Common myeloid progenitor, CD34-positive (primary cell): ENCODE measurements around the gene PAX3.

Experiments used
- CTCF ChIA-PET: fragments of 350-600 bp; sonication (Branson Sonifier 250); formaldehyde crosslinking; loops from one replicate; lab custom pipeline; 2021; ENCODE audit warnings: antibody characterized with exemption; lab: Charles Lee
- POLR2A ChIA-PET: fragments of 350-600 bp; sonication (Branson Sonifier 250); formaldehyde crosslinking; loops from one replicate; lab custom pipeline; 2021; ENCODE audit warnings: antibody characterized with exemption; lab: Charles Lee
- DNase-seq, 3 donors: peaks; one replicate each; pipeline versions ENCODE4 v3.0.0 to v3.0.0-alpha.2; 2013
- H3K27ac ChIP-seq, 2 experiments: 1 replicate in 1 of 2; 2 replicates in 1 of 2; pipeline ENCODE4 v1.7.0; 2013; ENCODE audit warnings: inconsistent platforms in 2 of 2, low read length in 2 of 2, mild to moderate bottlenecking in 2 of 2, low read depth in 1 of 2, moderate library complexity in 1 of 2; ENCODE audit not compliant: severe bottlenecking in 2 of 2, insufficient read depth in 1 of 2, poor library complexity in 1 of 2
- H3K27me3 ChIP-seq, 5 experiments: replicated peaks in 2 of 5; 1 replicate in 3 of 5; 2 replicates in 2 of 5; pipeline versions ENCODE4 v1.6.1 to v1.7.0; 2013; ENCODE audit warnings: low read length in 4 of 5, mild to moderate bottlenecking in 2 of 5, moderate library complexity in 2 of 5, inconsistent platforms in 1 of 5; ENCODE audit not compliant: insufficient read depth in 5 of 5, control insufficient read depth in 4 of 5
- H3K36me3 ChIP-seq, 4 experiments: 1 replicate in 2 of 4; 2 replicates in 2 of 4; pipeline versions ENCODE4 v1.6.1 to v1.7.0; 2013; ENCODE audit warnings: low read length in 3 of 4, control low read depth in 1 of 4, mild to moderate bottlenecking in 1 of 4; ENCODE audit not compliant: control insufficient read depth in 4 of 4, insufficient read depth in 4 of 4
- H3K4me1 ChIP-seq, 4 experiments: 1 replicate in 3 of 4; 2 replicates in 1 of 4; pipeline versions ENCODE4 v1.6.1 to v1.7.1; 2013; ENCODE audit warnings: low read length in 3 of 4, mild to moderate bottlenecking in 3 of 4, control low read depth in 1 of 4, inconsistent platforms in 1 of 4, moderate library complexity in 1 of 4; ENCODE audit not compliant: control insufficient read depth in 4 of 4, insufficient read depth in 4 of 4; ENCODE audit errors: control extremely low read depth in 1 of 4
- H3K4me3 ChIP-seq, 7 experiments: 1 replicate in 4 of 7; 2 replicates in 3 of 7; pipeline versions ENCODE4 v1.5.1 to v1.7.0; 2013; ENCODE audit warnings: mild to moderate bottlenecking in 7 of 7, low read length in 6 of 7, moderate library complexity in 6 of 7, inconsistent platforms in 2 of 7, low read depth in 2 of 7, control low read depth in 1 of 7; ENCODE audit not compliant: insufficient read depth in 4 of 7, control insufficient read depth in 1 of 7; ENCODE audit errors: extremely low read depth in 1 of 7
- H3K9me3 ChIP-seq, 5 experiments: 1 replicate in 4 of 5; 2 replicates in 1 of 5; pipeline versions ENCODE4 v1.6.1 to v1.7.1; 2013; ENCODE audit warnings: low read length in 4 of 5, mild to moderate bottlenecking in 2 of 5, inconsistent platforms in 1 of 5, low read depth in 1 of 5, moderate library complexity in 1 of 5; ENCODE audit not compliant: control insufficient read depth in 4 of 5, insufficient read depth in 2 of 5; ENCODE audit errors: control extremely low read depth in 1 of 5
- WGBS: methylation state at CpG from one replicate; pipeline ENCODE4 v1.1.5; 2013; ENCODE audit not compliant: insufficient coverage; 5-methylcytosine and 5-hydroxymethylcytosine counted together

PAX3 gene

DNA sequence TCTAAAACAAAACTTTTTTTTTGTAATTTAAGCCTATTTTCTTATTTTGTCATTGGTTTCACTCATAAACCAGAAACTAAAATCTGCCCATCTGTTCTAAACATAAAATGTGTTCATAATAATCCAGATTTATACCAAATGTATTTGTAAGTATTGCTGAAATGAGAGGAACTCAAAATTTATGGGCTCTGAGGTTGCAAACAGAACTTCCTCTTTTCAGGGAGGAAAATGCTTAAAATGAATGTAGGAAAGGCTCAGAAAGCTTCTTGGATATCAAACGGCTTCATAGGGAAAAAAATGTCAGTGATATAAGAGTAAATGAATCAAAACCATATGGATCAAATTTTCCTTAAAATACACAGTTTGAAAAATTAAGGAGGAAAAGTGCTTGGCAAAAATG, 83.9 kb downstream of the PAX3 start:
- Histone ChIP-seq H3K27me3 (no peaks in the 10 kb centered on the region), H3K9me3 (no peaks in the 10 kb centered on the region), H3K36me3 (no peaks in the 10 kb centered on the region), H3K4me3 (no peak overlapping the region), H3K4me1 (no peaks in the 10 kb centered on the region), H3K27ac (no peak overlapping the region)
- peak in 2 of 3 donors; percentile 14 to 25 for DNase-seq
- ChIA-PET POLR2A (no interaction called here), CTCF (no interaction called here)
- no CpG with 5 or more reads among the region's 1 CpG for WGBS

DNA sequence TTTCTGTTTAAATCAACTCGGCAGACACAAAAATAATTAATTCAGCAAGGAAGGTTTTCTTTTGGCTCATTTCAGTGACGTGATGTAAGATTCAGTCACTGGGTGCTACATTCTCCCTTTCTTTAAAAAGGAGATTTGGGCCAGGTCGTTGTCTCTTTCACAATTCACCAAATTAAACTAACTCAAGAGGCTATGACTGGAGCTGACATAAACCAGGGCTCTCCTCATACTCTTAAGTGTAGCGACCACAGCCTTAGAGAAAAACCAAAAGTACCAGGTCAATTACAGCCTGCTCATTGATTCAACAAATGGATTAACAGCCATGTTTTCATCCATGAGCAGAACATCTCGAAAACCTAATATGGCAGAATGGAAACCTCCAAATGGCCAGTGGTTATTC, 85.7 kb downstream of the PAX3 start:
- WGBS = 82% methylated on average over 5 of the region's 5 CpGs
- Histone ChIP-seq H3K27me3 (peaks cover 0 to 2% (median 0%) of the 10 kb centered on the region in 5 experiments), H3K27ac (no peak overlapping the region), H3K4me1 (no peaks in the 10 kb centered on the region), H3K9me3 (no peaks in the 10 kb centered on the region), H3K4me3 (no peak overlapping the region), H3K36me3 (no peaks in the 10 kb centered on the region)
- DNase-seq = no peak
- ChIA-PET POLR2A (no interaction called here), CTCF (no interaction called here)

DNA sequence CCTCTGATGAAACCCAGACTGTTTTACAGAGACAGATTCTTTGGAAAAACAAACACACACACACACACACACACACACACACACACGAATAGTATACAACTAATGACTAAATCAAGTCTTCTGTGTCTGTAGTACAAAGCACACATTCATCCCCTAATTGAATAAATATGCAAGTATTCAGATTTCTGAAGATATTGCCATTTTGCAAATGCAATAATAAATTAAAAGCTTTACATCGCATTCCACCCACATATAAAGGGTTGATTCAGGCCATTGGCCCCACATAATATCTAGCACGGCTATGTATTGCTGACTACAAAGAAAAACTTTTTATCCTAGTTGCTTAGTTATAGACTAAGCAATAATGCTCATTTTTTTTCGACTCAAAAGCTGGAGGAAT, 86.2 kb downstream of the PAX3 start:
- Histone ChIP-seq H3K4me3 (no peak overlapping the region), H3K9me3 (no peaks in the 10 kb centered on the region), H3K36me3 (no peaks in the 10 kb centered on the region), H3K27me3 (peaks cover 0 to 2% (median 0%) of the 10 kb centered on the region in 5 experiments), H3K27ac (no peak overlapping the region), H3K4me1 (no peaks in the 10 kb centered on the region)
- no peak for DNase-seq
- 100% methylated on average over 1 of the region's 4 CpGs for WGBS
- CTCF ChIA-PET = no interaction called here
- POLR2A ChIA-PET = no interaction called here

DNA sequence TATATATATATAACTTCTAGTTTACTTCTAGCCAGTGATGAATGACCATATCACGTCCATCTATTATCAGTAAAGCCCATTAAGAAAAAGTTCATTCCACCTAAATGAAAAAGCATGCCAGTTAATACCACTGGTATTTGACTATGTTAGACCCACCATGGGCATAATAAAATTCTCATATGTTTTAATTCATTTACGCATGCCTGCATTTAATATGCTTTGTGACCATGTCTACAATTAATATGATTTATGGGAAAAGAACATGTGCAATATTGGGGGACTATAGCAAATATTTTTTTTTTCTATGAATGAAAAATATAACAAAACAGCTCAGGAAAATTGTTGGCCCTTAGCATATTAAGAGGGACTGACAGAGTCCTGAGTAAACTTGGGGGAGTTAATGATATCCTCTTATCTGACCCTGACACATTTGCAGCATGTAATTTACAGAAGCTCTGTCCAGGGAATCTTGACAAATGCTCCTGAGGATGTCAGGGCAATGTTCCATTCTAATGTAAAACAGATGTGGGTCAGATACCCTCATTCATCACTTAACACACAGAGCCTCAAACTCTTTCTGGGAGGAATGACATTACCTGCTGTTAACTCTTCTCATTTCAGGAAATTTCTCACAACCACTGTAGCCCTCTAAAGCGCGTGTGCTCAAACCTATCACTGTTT, 90.6 kb downstream of the PAX3 start:
- CTCF ChIA-PET = no interaction called here
- Histone ChIP-seq H3K9me3 (no peaks in the 10 kb centered on the region), H3K27ac (no peak overlapping the region), H3K4me1 (no peaks in the 10 kb centered on the region), H3K4me3 (no peak overlapping the region), H3K36me3 (no peaks in the 10 kb centered on the region), H3K27me3 (peaks cover 0 to 11% (median 2%) of the 10 kb centered on the region in 5 experiments)
- no CpG with 5 or more reads among the region's 4 CpGs for WGBS
- POLR2A ChIA-PET = no interaction called here
- no peak for DNase-seq

DNA sequence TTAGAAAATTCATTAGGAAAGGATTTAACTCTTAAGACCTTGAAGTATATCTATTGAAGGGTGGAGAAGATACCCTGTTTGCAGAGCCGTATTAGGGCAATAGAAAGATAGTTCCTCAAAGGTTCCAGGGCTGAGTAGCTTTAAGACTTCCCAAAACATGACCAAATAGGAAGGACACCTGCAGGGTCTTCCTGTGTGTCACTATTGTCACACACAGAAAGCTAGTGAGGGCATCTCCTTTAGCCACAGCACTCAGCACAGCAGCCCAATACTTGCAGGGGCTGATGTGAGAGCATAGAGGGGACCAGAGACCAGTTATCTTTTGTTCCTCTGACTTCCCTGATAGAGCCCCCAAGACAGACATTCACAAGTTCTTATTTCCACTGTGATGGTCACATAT, 93.7 kb downstream of the PAX3 start:
- H3K27me3 ChIP-seq = peaks cover 0 to 14% (median 2%) of the 10 kb centered on the region in 5 experiments
- H3K4me3 ChIP-seq = no peak overlapping the region
- H3K27ac ChIP-seq = no peak overlapping the region
- H3K36me3 ChIP-seq = no peaks in the 10 kb centered on the region
- ChIA-PET CTCF (no interaction called here), POLR2A (no interaction called here)
- DNase-seq = no peak
- H3K9me3 ChIP-seq = no peaks in the 10 kb centered on the region
- 70% methylated on average over 1 of the region's 1 CpG for WGBS
- H3K4me1 ChIP-seq = no peaks in the 10 kb centered on the region

DNA sequence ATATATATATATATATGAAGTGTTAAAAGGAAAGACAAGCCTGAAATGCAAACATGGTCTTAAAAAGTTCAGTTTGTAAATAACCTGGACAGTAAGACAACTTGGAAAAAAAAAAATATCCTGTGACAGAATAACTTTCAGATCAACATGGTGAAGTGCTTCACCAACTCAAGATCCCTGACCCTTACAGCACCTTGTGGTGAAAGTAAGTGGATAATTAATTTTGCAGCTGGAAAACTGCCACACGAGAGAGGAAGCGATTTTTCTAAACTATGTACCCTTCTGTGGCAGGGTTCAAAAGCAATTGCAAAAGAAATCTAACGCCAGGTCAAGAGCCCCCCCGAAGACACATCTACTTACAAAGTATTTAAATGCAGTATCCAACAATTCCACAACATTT, 95.8 kb downstream of the PAX3 start:
- H3K27ac ChIP-seq = no peak overlapping the region
- H3K27me3 ChIP-seq = peaks cover 0 to 12% (median 0%) of the 10 kb centered on the region in 5 experiments
- no peaks in the 10 kb centered on the region for H3K4me1 ChIP-seq
- no peaks in the 10 kb centered on the region for H3K36me3 ChIP-seq
- H3K4me3 ChIP-seq = no peak overlapping the region
- WGBS = 73% methylated on average over 3 of the region's 4 CpGs
- ChIA-PET CTCF (no interaction called here), POLR2A (no interaction called here)
- no peak for DNase-seq
- no peaks in the 10 kb centered on the region for H3K9me3 ChIP-seq

DNA sequence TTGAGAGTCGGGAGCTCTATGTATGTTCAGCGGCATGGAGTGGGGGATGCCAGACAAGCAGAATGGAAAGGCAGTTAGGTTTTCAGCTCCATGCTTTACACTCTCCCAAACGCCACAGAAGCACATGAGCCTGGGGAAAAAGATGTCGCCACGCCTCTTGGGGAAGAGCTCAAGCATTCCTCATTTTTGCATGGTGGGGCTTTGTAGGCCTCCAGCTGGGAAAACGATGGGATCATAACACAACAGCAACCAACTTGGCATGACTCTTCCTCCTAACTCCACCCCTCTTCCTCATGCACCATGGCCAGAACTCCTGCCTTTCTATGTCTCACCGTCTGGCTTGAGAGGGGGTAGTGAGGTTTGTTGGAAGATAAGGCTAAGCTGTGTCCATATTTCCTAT, 102.6 kb downstream of the PAX3 start:
- POLR2A ChIA-PET = interaction anchor here (0.9 kb wide), 1 partner anchor 10 kb away, joined by 4 read pairs; no protein-coding TSS in a partner anchor
- CTCF ChIA-PET = no interaction called here

More for the DNA sequence above, 102.6 kb downstream of the PAX3 start:
- Histone ChIP-seq H3K4me1 (no peaks in the 10 kb centered on the region), H3K36me3 (no peaks in the 10 kb centered on the region), H3K9me3 (no peaks in the 10 kb centered on the region), H3K27ac (no peak overlapping the region), H3K4me3 (no peak overlapping the region), H3K27me3 (no peaks in the 10 kb centered on the region)
- 95% methylated on average over 3 of the region's 7 CpGs for WGBS
- no peak for DNase-seq
